IMR-90 (cell line): ENCODE results near the gene TAS2R1. TPM values are rescaled to one million over a fixed set of nuclear protein-coding genes. Genes with fewer than 3 reads are reported as not detected.

ENCODE experiments used
- ATAC-seq: fragments of 200-7000 bp; cut with Tn5 transposase; 2 replicates; pipeline ENCODE4 v1.9.1; 2020; ENCODE audit warnings: low read depth, mild to moderate bottlenecking, moderate library complexity
- BruUV-seq: library from RNA; stranded (reverse); fragments of 400-500 nt; replicated peaks from 2 replicates; lab custom pipeline; 2021; lab: Mats Ljungman, UMichigan
- CTCF ChIA-PET: fragments of 300-600 bp; formaldehyde crosslinking; extraction: SDS; loops from one replicate; lab custom pipeline; 2021; ENCODE audit warnings: antibody characterized with exemption; lab: Yijun Ruan, JAX
- POLR2A ChIA-PET: fragments of 300-600 bp; sonication (Branson Sonifier 250); formaldehyde crosslinking; loops from one replicate; lab custom pipeline; 2022; ENCODE audit warnings: antibody characterized with exemption; ENCODE audit not compliant: unreplicated experiment; lab: Charles Lee
- DNase-seq: peaks from one replicate; pipeline ENCODE4 v3.0.0; 2013
- H2AFZ ChIP-seq: replicated peaks from 2 replicates; pipeline ENCODE3; 2013; ENCODE audit warnings: low read length, mild to moderate bottlenecking; ENCODE audit not compliant: poor library complexity
- H2AK5ac ChIP-seq: 2 replicates; pipeline ENCODE4 v1.6.1; 2013; ENCODE audit warnings: low read depth, low read length, inconsistent platforms
- H2AK9ac ChIP-seq: replicated peaks from 2 replicates; pipeline ENCODE3; 2013; ENCODE audit warnings: mild to moderate bottlenecking, low read depth, low read length, moderate library complexity; ENCODE audit not compliant: poor library complexity
- H2BK120ac ChIP-seq: 2 replicates; pipeline ENCODE4 v1.6.1; 2013; ENCODE audit warnings: low read depth, low read length, inconsistent platforms
- H2BK15ac ChIP-seq: 3 replicates; pipeline ENCODE4 v1.6.1; 2013; ENCODE audit warnings: low read depth, low read length, inconsistent platforms
- H2BK20ac ChIP-seq: 2 replicates; pipeline ENCODE4 v1.6.1; 2013; ENCODE audit warnings: low read depth, mild to moderate bottlenecking, inconsistent platforms, low read length, moderate library complexity
- H2BK5ac ChIP-seq: 2 replicates; pipeline ENCODE4 v1.6.1; 2013; ENCODE audit warnings: mild to moderate bottlenecking, low read depth, low read length, inconsistent platforms; ENCODE audit not compliant: poor library complexity, severe bottlenecking
- H3K14ac ChIP-seq: replicated peaks from 2 replicates; pipeline ENCODE4 v1.6.1; 2013; ENCODE audit warnings: low read depth, low read length, inconsistent platforms
- H3K18ac ChIP-seq: 2 replicates; pipeline ENCODE4 v1.6.1; 2013; ENCODE audit warnings: low read depth, low read length, control low read depth
- H3K23ac ChIP-seq: 2 replicates; pipeline ENCODE4 v1.6.1; 2013; ENCODE audit warnings: low read depth, low read length, inconsistent platforms
- H3K27ac ChIP-seq: 2 replicates; pipeline ENCODE4 v1.5.1; 2013; ENCODE audit warnings: mild to moderate bottlenecking, control low read depth, low read length; ENCODE audit not compliant: insufficient read depth
- H3K27me3 ChIP-seq: 2 replicates; pipeline ENCODE4 v1.6.1; 2013; ENCODE audit warnings: low read length; ENCODE audit not compliant: control insufficient read depth, insufficient read depth
- H3K36me3 ChIP-seq: 2 replicates; pipeline ENCODE4 v1.6.1; 2013; ENCODE audit warnings: low read length, mixed read lengths; ENCODE audit not compliant: control insufficient read depth, insufficient read depth
- H3K4ac ChIP-seq: 2 replicates; pipeline ENCODE4 v1.6.1; 2013; ENCODE audit warnings: low read depth, low read length, inconsistent platforms
- H3K4me1 ChIP-seq: 2 replicates; pipeline ENCODE4 v1.6.1; 2013; ENCODE audit warnings: low read length, mixed read lengths; ENCODE audit not compliant: control insufficient read depth, insufficient read depth
- H3K4me2 ChIP-seq: 2 replicates; pipeline ENCODE4 v1.6.1; 2013; ENCODE audit warnings: low read depth, mild to moderate bottlenecking, control low read depth, low read length, moderate library complexity
- H3K4me3 ChIP-seq: 2 replicates; pipeline ENCODE4 v1.5.1; 2013; ENCODE audit warnings: low read depth, mild to moderate bottlenecking, control low read depth, low read length, moderate library complexity; ENCODE audit not compliant: insufficient read depth
- H3K56ac ChIP-seq: 2 replicates; pipeline ENCODE4 v1.6.1; 2013; ENCODE audit warnings: low read length, inconsistent platforms; ENCODE audit not compliant: insufficient read depth; ENCODE audit errors: extremely low read depth
- H3K79me1 ChIP-seq, 2 experiments: 2 replicates each; pipeline ENCODE4 v1.6.1; 2013; ENCODE audit warnings: low read length in 2 of 2, inconsistent platforms in 1 of 2, low read depth in 1 of 2
- H3K9ac ChIP-seq: 2 replicates; pipeline ENCODE4 v1.6.1; 2013; ENCODE audit warnings: low read depth, low read length, control low read depth
- H3K9me1 ChIP-seq: 2 replicates; pipeline ENCODE4 v1.6.1; 2013; ENCODE audit warnings: low read length, inconsistent platforms; ENCODE audit not compliant: insufficient read depth
- H3K9me3 ChIP-seq: 2 replicates; pipeline ENCODE4 v1.6.1; 2013; ENCODE audit warnings: low read length; ENCODE audit not compliant: control insufficient read depth, insufficient read depth
- H4K20me1 ChIP-seq: 2 replicates; pipeline ENCODE4 v1.6.1; 2013; ENCODE audit warnings: low read length, inconsistent platforms; ENCODE audit not compliant: insufficient read depth
- H4K5ac ChIP-seq: 2 replicates; pipeline ENCODE4 v1.6.1; 2013; ENCODE audit warnings: mild to moderate bottlenecking, low read depth, low read length, control low read depth
- H4K8ac ChIP-seq, 2 experiments: 2 replicates each; pipeline ENCODE4 v1.6.1; 2013; ENCODE audit warnings: low read depth in 2 of 2, low read length in 2 of 2, control low read depth in 1 of 2, inconsistent platforms in 1 of 2
- H4K91ac ChIP-seq: 2 replicates; pipeline ENCODE4 v1.6.1; 2013; ENCODE audit warnings: low read depth, low read length, inconsistent platforms; ENCODE audit not compliant: insufficient read depth
- CEBPB ChIP-seq: IDR thresholded peaks from 2 replicates; pipeline ENCODE4 v1.6.1; 2012; ENCODE audit warnings: low read depth, low read length, improper control_type of control experiment
- CTCF ChIP-seq: conservative IDR thresholded peaks from 2 replicates; pipeline ENCODE4 v1.5.1; 2012; ENCODE audit warnings: mild to moderate bottlenecking, low read depth, low read length, improper control_type of control experiment
- FOS ChIP-seq: fragments of 150-350 bp; IDR thresholded peaks from 2 replicates; pipeline ENCODE4 v1.6.1; 2016; ENCODE audit warnings: low read depth, low read length
- MAFK ChIP-seq: IDR thresholded peaks from 2 replicates; pipeline ENCODE4 v1.6.1; 2012; ENCODE audit warnings: low read depth, low read length, improper control_type of control experiment
- MXI1 ChIP-seq: IDR thresholded peaks from 2 replicates; pipeline ENCODE4 v1.6.1; 2012; ENCODE audit warnings: low read depth, mild to moderate bottlenecking, low read length, moderate library complexity, borderline replicate concordance
- NFE2L2 ChIP-seq: fragments of 150-350 bp; IDR thresholded peaks from 2 replicates; pipeline ENCODE4 v1.6.1; 2016; ENCODE audit warnings: low read depth, mild to moderate bottlenecking, low read length
- POLR2A ChIP-seq: IDR thresholded peaks from 2 replicates; pipeline ENCODE4 v1.6.1; 2012; ENCODE audit warnings: mild to moderate bottlenecking, low read depth, low read length
- RAD21 ChIP-seq: IDR thresholded peaks from 2 replicates; pipeline ENCODE4 v1.6.1; 2012; ENCODE audit warnings: low read length, improper control_type of control experiment
- RCOR1 ChIP-seq: IDR thresholded peaks from 2 replicates; pipeline ENCODE4 v1.6.1; 2012; ENCODE audit warnings: mild to moderate bottlenecking, low read length, improper control_type of control experiment; ENCODE audit not compliant: insufficient replicate concordance
- RFX5 ChIP-seq: IDR thresholded peaks from 2 replicates; pipeline ENCODE4 v1.8.0; 2012; ENCODE audit warnings: low read depth, mild to moderate bottlenecking, low read length, moderate library complexity
- SMC3 ChIP-seq: fragments of 150-350 bp; IDR thresholded peaks from 2 replicates; pipeline ENCODE4 v1.6.1; 2016; ENCODE audit warnings: low read depth, mild to moderate bottlenecking, antibody characterized with exemption, low read length, moderate library complexity
- WGBS, 2 experiments: methylation state at CpG; one replicate each; pipeline versions ENCODE4 v1.1.5 to v1.1.7; 2013; ENCODE audit warnings: missing lambda C conversion rate in 2 of 2; ENCODE audit not compliant: insufficient read length in 1 of 2; ENCODE audit errors: extremely low coverage in 2 of 2; 5-methylcytosine and 5-hydroxymethylcytosine counted together
- dilution Hi-C: fragments of 300-500 bp; cut with HindIII; formaldehyde crosslinking; loops from one replicate; pipeline ENCODE4 v1.14.3; 2018; ENCODE audit warnings: low sequenced_read_pairs; ENCODE audit not compliant: unreplicated experiment
- in situ Hi-C: fragments of 300-500 bp; cut with MboI; formaldehyde crosslinking; loops from 3 replicates; pipeline ENCODE4 v1.14.3; 2019; ENCODE audit warnings: low sequenced_read_pairs, inconsistent platforms, mixed read lengths
- intact Hi-C: fragments of 100-400 bp; cut with micrococcal nuclease; formaldehyde crosslinking; loops from 2 replicates; pipeline ENCODE4 v1.10.0; 2022
- polyA plus RNA-seq, 3 experiments: library from polyadenylated mRNA; depleted of rRNA; stranded (reverse); fragments of >200 nt; gene quantifications; 2 replicates each; pipeline ENCODE4 v1.2.3, GENCODE V29; 2012; ENCODE audit warnings: low replicate concordance in 1 of 3
- total RNA-seq: library from RNA; depleted of rRNA; stranded (reverse); fragments of >200 nt; gene quantifications from 2 replicates; pipeline ENCODE4 v1.2.3, GENCODE V29; 2012
- TF ChIP-seq, protein P1 (sequence below): fragments of 150-350 bp; IDR thresholded peaks from 2 replicates; pipeline ENCODE4 v1.6.1; 2017; ENCODE audit warnings: mild to moderate bottlenecking, antibody characterized with exemption, low read length, low read depth
- TF ChIP-seq, protein P2 (sequence below): fragments of 150-350 bp; IDR thresholded peaks from 2 replicates; pipeline ENCODE4 v1.6.1; 2016; ENCODE audit warnings: low read depth, mild to moderate bottlenecking, low read length, moderate library complexity, borderline replicate concordance

Gene TAS2R1
- total and polyA plus RNA-seq, 2 of the 4 experiments (the other 2 are of a cell fraction), result not detected

DNA sequence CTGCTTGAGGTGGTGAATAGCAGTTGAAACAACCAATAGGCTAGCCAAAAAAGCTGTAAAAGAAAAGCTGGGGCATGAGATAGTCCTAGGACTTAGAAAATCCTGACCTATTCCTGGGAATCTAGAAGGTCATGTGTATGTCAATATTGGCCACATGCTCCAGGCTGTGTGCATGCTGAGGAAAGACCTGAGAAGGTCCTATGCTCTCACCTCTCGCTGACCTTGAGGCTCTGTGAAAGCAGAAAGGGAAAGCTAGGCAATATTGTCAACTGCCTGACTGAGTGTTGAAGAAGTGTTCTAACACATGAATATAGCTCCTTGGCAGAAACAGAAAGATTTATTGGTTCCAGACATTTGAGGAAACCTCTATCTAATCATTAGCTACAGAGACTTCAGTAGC, 19.8 kb downstream of the TAS2R1 start:
- CTCF ChIA-PET, result no interaction called here

More for the DNA sequence above, 19.8 kb downstream of the TAS2R1 start:
- dilution Hi-C loops (no loop called here), intact Hi-C loops (no loop called here), in situ Hi-C loops (no loop called here)
- Histone ChIP-seq H3K9me3 (peaks cover 2% of the 10 kb centered on the region; the same call in 1 of the 2 replicates), H2BK5ac (no peak overlapping the region), H3K27me3 (no peaks in the 10 kb centered on the region), H4K5ac (no peak overlapping the region), H3K18ac (no peak overlapping the region), H2BK15ac (no peak overlapping the region), H3K9me1 (0 out of 2 replicates have a peak, but pooled peaks cover 4% of the 10 kb centered on the region), H3K23ac (no peak overlapping the region), H2AK5ac (no peak overlapping the region), H3K27ac (no peak overlapping the region), H3K9ac (no peak overlapping the region), H4K20me1 (no peaks in the 10 kb centered on the region), H2AK9ac (no peak overlapping the region), H3K56ac (no peak overlapping the region), H3K79me1 (no peaks in the 10 kb centered on the region), H3K4me3 (no peak overlapping the region), H3K4me1 (no peaks in the 10 kb centered on the region), H4K91ac (no peak overlapping the region), H2AFZ (no peak overlapping the region), H3K4me2 (no peak overlapping the region), H3K4ac (no peak overlapping the region), H2BK20ac (no peak overlapping the region), H3K36me3 (no peaks in the 10 kb centered on the region), H4K8ac (no peak overlapping the region), H2BK120ac (no peak overlapping the region), H3K14ac (no peak overlapping the region)
- no peak for TF ChIP-seq CTCF
- TF ChIP-seq CEBPB, result no peak
- no peak for TF ChIP-seq SMC3
- TF ChIP-seq MXI1, result no peak
- no peak for TF ChIP-seq RFX5
- TF ChIP-seq, protein P1, sequence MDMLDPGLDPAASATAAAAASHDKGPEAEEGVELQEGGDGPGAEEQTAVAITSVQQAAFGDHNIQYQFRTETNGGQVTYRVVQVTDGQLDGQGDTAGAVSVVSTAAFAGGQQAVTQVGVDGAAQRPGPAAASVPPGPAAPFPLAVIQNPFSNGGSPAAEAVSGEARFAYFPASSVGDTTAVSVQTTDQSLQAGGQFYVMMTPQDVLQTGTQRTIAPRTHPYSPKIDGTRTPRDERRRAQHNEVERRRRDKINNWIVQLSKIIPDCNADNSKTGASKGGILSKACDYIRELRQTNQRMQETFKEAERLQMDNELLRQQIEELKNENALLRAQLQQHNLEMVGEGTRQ, result no peak
- no peak for TF ChIP-seq MAFK
- no peak for TF ChIP-seq RAD21
- no peak for TF ChIP-seq POLR2A
- TF ChIP-seq, protein P2, sequence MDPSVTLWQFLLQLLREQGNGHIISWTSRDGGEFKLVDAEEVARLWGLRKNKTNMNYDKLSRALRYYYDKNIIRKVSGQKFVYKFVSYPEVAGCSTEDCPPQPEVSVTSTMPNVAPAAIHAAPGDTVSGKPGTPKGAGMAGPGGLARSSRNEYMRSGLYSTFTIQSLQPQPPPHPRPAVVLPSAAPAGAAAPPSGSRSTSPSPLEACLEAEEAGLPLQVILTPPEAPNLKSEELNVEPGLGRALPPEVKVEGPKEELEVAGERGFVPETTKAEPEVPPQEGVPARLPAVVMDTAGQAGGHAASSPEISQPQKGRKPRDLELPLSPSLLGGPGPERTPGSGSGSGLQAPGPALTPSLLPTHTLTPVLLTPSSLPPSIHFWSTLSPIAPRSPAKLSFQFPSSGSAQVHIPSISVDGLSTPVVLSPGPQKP, result no peak
- no peak for TF ChIP-seq RCOR1
- no peak for TF ChIP-seq NFE2L2
- TF ChIP-seq FOS, result no peak
- no peak for DNase-seq
- WGBS, 2 experiments, result 50% methylated on average over 1 of the region's 1 CpG; no CpG with 5 or more reads in 1 of the 2 experiments
- POLR2A ChIA-PET, result no interaction called here
- BruUV-seq, result no TSS peak
- no peak for ATAC-seq
